ENCODE data around the gene HSD17B13.
"Not testable (repeated sequence)": the region's sequence is repeated elsewhere in the genome, so short reads cannot be mapped to it uniquely, and the experiment has no call there.

HSD17B13 gene

GRCh38 chr4:87345139-87345538 is 22.5 kb upstream of the HSD17B13 start:
- no peaks in the 10 kb centered on the region for H3K4me1 ChIP-seq (ENCODE audit: control insufficient read depth, insufficient read depth, low read length)
- no peaks in the 10 kb centered on the region for H3K27me3 ChIP-seq (ENCODE audit: control insufficient read depth in 1 of 2, insufficient read depth in 2 of 2, low read length in 2 of 2)
- no peaks in the 10 kb centered on the region for H3K9me3 ChIP-seq (ENCODE audit: control insufficient read depth in 2 of 2, low read length in 2 of 2)
- peaks cover 2 to 8% of the 10 kb centered on the region in 2 donors for H3K36me3 ChIP-seq (ENCODE audit: control insufficient read depth in 2 of 2, insufficient read depth in 2 of 2, low read length in 2 of 2)
- H3K9ac ChIP-seq (ENCODE audit: low read length in 2 of 2) = no peak overlapping the region
- no peak overlapping the region for H3K27ac ChIP-seq (ENCODE audit: low read length)
- H3K4me3 ChIP-seq (ENCODE audit: low read length in 2 of 2) = no peak overlapping the region

- H3K36me3 ChIP-seq (ENCODE audit: control insufficient read depth in 2 of 2, insufficient read depth in 2 of 2, low read length in 2 of 2) = peaks cover 6 to 15% of the 10 kb centered on the region in 2 donors
- no peaks in the 10 kb centered on the region for H3K27me3 ChIP-seq (ENCODE audit: control insufficient read depth in 1 of 2, insufficient read depth in 2 of 2, low read length in 2 of 2)
- no peak overlapping the region for H3K27ac ChIP-seq (ENCODE audit: low read length)
- no peak overlapping the region for H3K4me3 ChIP-seq (ENCODE audit: low read length in 2 of 2)
- H3K4me1 ChIP-seq (ENCODE audit: control insufficient read depth, insufficient read depth, low read length) = no peaks in the 10 kb centered on the region
- no peaks in the 10 kb centered on the region for H3K9me3 ChIP-seq (ENCODE audit: control insufficient read depth in 2 of 2, low read length in 2 of 2)
- no peak overlapping the region for H3K9ac ChIP-seq (ENCODE audit: low read length in 2 of 2)
Observed at GRCh38 chr4:87342872-87343271, 20.2 kb upstream of the HSD17B13 start.

DNA sequence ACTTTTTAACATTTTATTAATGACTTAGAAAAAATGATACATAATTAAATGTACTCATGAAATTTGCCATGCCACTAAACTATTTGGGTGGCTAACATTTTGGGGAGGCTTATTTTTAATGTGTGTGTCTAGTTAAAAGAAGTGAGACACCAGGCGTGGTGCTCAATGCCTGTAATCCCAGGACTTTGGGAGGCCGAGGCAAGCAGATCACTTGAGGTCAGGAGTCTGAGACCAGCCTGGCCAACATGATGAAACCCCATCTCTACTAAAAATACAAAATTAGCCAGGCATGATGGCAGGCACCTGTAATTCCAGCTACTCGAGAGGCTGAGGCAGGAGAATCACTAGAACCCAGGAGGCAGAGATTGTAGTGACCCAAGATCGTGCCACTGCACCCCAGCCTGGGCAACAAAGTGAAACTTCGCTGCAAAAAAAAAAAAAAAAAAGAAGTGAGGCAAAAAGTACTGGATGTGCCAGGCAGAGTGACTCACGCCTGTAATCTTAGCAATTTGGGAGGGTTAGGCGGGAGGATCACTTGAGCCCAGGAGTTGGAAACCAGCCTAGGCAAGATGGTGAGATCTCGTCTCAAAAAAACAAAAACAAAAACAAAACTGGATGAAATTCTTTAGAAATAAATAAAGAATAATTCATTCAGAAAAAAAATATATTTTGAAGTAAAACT is 19.4 kb upstream of the HSD17B13 start:
- not testable (repeated sequence) for H3K9ac ChIP-seq (ENCODE audit: low read length in 2 of 2); H3K27ac ChIP-seq (ENCODE audit: low read length); H3K4me3 ChIP-seq (ENCODE audit: low read length in 2 of 2); H3K4me1 ChIP-seq (ENCODE audit: control insufficient read depth, insufficient read depth, low read length); H3K9me3 ChIP-seq (ENCODE audit: control insufficient read depth in 2 of 2, low read length in 2 of 2); H3K27me3 ChIP-seq (ENCODE audit: control insufficient read depth in 1 of 2, insufficient read depth in 2 of 2, low read length in 2 of 2)
- peaks cover 6 to 15% of the 10 kb centered on the region in 2 donors for H3K36me3 ChIP-seq (ENCODE audit: control insufficient read depth in 2 of 2, insufficient read depth in 2 of 2, low read length in 2 of 2)

GRCh38 chr4:87339440-87339839 is 16.8 kb upstream of the HSD17B13 start:
- peaks cover 6 to 13% of the 10 kb centered on the region in 2 donors for H3K36me3 ChIP-seq (ENCODE audit: control insufficient read depth in 2 of 2, insufficient read depth in 2 of 2, low read length in 2 of 2)
- no peaks in the 10 kb centered on the region for H3K9me3 ChIP-seq (ENCODE audit: control insufficient read depth in 2 of 2, low read length in 2 of 2)
- H3K27me3 ChIP-seq (ENCODE audit: control insufficient read depth in 1 of 2, insufficient read depth in 2 of 2, low read length in 2 of 2) = no peaks in the 10 kb centered on the region
- no peaks in the 10 kb centered on the region for H3K4me1 ChIP-seq (ENCODE audit: control insufficient read depth, insufficient read depth, low read length)
- H3K27ac ChIP-seq (ENCODE audit: low read length) = no peak overlapping the region
- no peak overlapping the region for H3K9ac ChIP-seq (ENCODE audit: low read length in 2 of 2)
- H3K4me3 ChIP-seq (ENCODE audit: low read length in 2 of 2) = no peak overlapping the region

DNA sequence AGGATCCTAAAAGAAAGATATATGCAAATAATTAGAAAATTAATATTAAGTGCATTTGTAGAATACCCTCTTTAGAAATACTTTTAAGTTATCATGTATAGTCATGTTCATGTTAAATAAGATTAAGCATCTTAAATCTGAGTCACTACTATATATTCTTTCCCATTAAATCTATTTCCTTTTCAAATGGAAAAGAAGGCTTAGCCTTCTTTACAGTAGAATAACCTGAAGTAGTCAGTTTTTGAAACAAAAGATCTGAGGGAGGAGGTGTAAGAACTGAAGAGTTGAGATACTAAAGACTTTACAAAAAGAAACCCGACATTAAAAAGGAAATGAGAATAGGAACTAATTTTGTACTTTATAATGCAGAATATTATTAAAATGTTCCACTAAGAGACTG is 14.7 kb upstream of the HSD17B13 start:
- no peaks in the 10 kb centered on the region for H3K27me3 ChIP-seq (ENCODE audit: control insufficient read depth in 1 of 2, insufficient read depth in 2 of 2, low read length in 2 of 2)
- no peak overlapping the region for H3K27ac ChIP-seq (ENCODE audit: low read length)
- H3K36me3 ChIP-seq (ENCODE audit: control insufficient read depth in 2 of 2, insufficient read depth in 2 of 2, low read length in 2 of 2) = peaks cover 9 to 13% of the 10 kb centered on the region in 2 donors

GRCh38 chr4:87333267-87333666 is 10.6 kb upstream of the HSD17B13 start:
- Histone ChIP-seq H3K27me3 (ENCODE audit: control insufficient read depth in 1 of 2, insufficient read depth in 2 of 2, low read length in 2 of 2) (no peaks in the 10 kb centered on the region), H3K9ac (ENCODE audit: low read length in 2 of 2) (no peak overlapping the region), H3K4me3 (ENCODE audit: low read length in 2 of 2) (no peak overlapping the region), H3K9me3 (ENCODE audit: control insufficient read depth in 2 of 2, low read length in 2 of 2) (peaks cover 2 to 3% of the 10 kb centered on the region in 2 donors), H3K27ac (ENCODE audit: low read length) (no peak overlapping the region), H3K36me3 (ENCODE audit: control insufficient read depth in 2 of 2, insufficient read depth in 2 of 2, low read length in 2 of 2) (peaks cover 2 to 3% of the 10 kb centered on the region in 2 donors), H3K4me1 (ENCODE audit: control insufficient read depth, insufficient read depth, low read length) (no peaks in the 10 kb centered on the region)

More for the DNA sequence above, 14.7 kb upstream of the HSD17B13 start:
- no peak overlapping the region for H3K4me3 ChIP-seq (ENCODE audit: low read length in 2 of 2)
- no peak overlapping the region for H3K9ac ChIP-seq (ENCODE audit: low read length in 2 of 2)
- no peaks in the 10 kb centered on the region for H3K4me1 ChIP-seq (ENCODE audit: control insufficient read depth, insufficient read depth, low read length)
- peaks cover 2 to 3% of the 10 kb centered on the region in 2 donors for H3K9me3 ChIP-seq (ENCODE audit: control insufficient read depth in 2 of 2, low read length in 2 of 2)

GRCh38 chr4:87330761-87331160 is 8.1 kb upstream of the HSD17B13 start:
- Histone ChIP-seq H3K36me3 (ENCODE audit: control insufficient read depth in 2 of 2, insufficient read depth in 2 of 2, low read length in 2 of 2) (peaks cover 2 to 3% of the 10 kb centered on the region in 2 donors), H3K27ac (ENCODE audit: low read length) (no peak overlapping the region), H3K4me3 (ENCODE audit: low read length in 2 of 2) (no peak overlapping the region), H3K4me1 (ENCODE audit: control insufficient read depth, insufficient read depth, low read length) (no peaks in the 10 kb centered on the region), H3K9ac (ENCODE audit: low read length in 2 of 2) (no peak overlapping the region), H3K9me3 (ENCODE audit: control insufficient read depth in 2 of 2, low read length in 2 of 2) (peaks cover 2 to 3% of the 10 kb centered on the region in 2 donors), H3K27me3 (ENCODE audit: control insufficient read depth in 1 of 2, insufficient read depth in 2 of 2, low read length in 2 of 2) (no peaks in the 10 kb centered on the region)

- no peaks in the 10 kb centered on the region for H3K36me3 ChIP-seq (ENCODE audit: control insufficient read depth in 2 of 2, insufficient read depth in 2 of 2, low read length in 2 of 2)
- no peak overlapping the region for H3K27ac ChIP-seq (ENCODE audit: low read length)
- no peak overlapping the region for H3K9ac ChIP-seq (ENCODE audit: low read length in 2 of 2)
- H3K4me1 ChIP-seq (ENCODE audit: control insufficient read depth, insufficient read depth, low read length) = no peaks in the 10 kb centered on the region
- no peak overlapping the region for H3K4me3 ChIP-seq (ENCODE audit: low read length in 2 of 2)
- no peaks in the 10 kb centered on the region for H3K27me3 ChIP-seq (ENCODE audit: control insufficient read depth in 1 of 2, insufficient read depth in 2 of 2, low read length in 2 of 2)
- no peaks in the 10 kb centered on the region for H3K9me3 ChIP-seq (ENCODE audit: control insufficient read depth in 2 of 2, low read length in 2 of 2)
Observed at GRCh38 chr4:87327136-87327535, 4.5 kb upstream of the HSD17B13 start.

DNA sequence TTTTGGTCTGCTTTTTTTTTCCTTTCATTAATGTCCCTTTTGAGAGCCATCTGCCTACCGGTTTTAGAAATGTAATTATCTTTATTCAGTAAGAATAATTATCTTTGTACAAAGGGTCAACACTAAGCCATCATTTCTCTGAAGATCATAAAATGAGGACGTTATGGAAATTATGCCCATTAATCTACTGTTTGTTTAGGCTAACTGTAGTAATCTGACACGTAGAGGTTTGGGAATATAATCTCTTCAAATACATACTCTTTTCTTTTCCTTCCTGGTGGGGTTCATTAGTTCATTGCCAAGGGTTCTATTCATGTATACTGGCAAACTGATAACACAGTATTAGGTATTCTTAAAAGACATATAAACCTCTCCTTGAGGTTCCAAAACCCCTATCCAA is 3.8 kb upstream of the HSD17B13 start:
- H3K27ac ChIP-seq (ENCODE audit: low read length) = no peak overlapping the region
- H3K9me3 ChIP-seq (ENCODE audit: control insufficient read depth in 2 of 2, low read length in 2 of 2) = no peaks in the 10 kb centered on the region
- no peak overlapping the region for H3K4me3 ChIP-seq (ENCODE audit: low read length in 2 of 2)
- H3K36me3 ChIP-seq (ENCODE audit: control insufficient read depth in 2 of 2, insufficient read depth in 2 of 2, low read length in 2 of 2) = no peaks in the 10 kb centered on the region
- no peaks in the 10 kb centered on the region for H3K4me1 ChIP-seq (ENCODE audit: control insufficient read depth, insufficient read depth, low read length)
- H3K9ac ChIP-seq (ENCODE audit: low read length in 2 of 2) = no peak overlapping the region
- no peaks in the 10 kb centered on the region for H3K27me3 ChIP-seq (ENCODE audit: control insufficient read depth in 1 of 2, insufficient read depth in 2 of 2, low read length in 2 of 2)

GRCh38 chr4:87321888-87322287 is 794 bp downstream of the HSD17B13 start:
- no peaks in the 10 kb centered on the region for H3K9me3 ChIP-seq (ENCODE audit: control insufficient read depth in 2 of 2, low read length in 2 of 2)
- H3K4me3 ChIP-seq (ENCODE audit: low read length in 2 of 2) = no peak overlapping the region
- H3K36me3 ChIP-seq (ENCODE audit: control insufficient read depth in 2 of 2, insufficient read depth in 2 of 2, low read length in 2 of 2) = no peaks in the 10 kb centered on the region
- no peak overlapping the region for H3K27ac ChIP-seq (ENCODE audit: low read length)
- no peak overlapping the region for H3K9ac ChIP-seq (ENCODE audit: low read length in 2 of 2)
- H3K4me1 ChIP-seq (ENCODE audit: control insufficient read depth, insufficient read depth, low read length) = no peaks in the 10 kb centered on the region
- H3K27me3 ChIP-seq (ENCODE audit: control insufficient read depth in 1 of 2, insufficient read depth in 2 of 2, low read length in 2 of 2) = no peaks in the 10 kb centered on the region

GRCh38 chr4:87317527-87317926 is 5.2 kb downstream of the HSD17B13 start:
- H3K4me1 ChIP-seq (ENCODE audit: control insufficient read depth, insufficient read depth, low read length) = no peaks in the 10 kb centered on the region

More at GRCh38 chr4:87317527-87317926, 5.2 kb downstream of the HSD17B13 start:
- H3K27ac ChIP-seq (ENCODE audit: low read length) = no peak overlapping the region
- no peaks in the 10 kb centered on the region for H3K27me3 ChIP-seq (ENCODE audit: control insufficient read depth in 1 of 2, insufficient read depth in 2 of 2, low read length in 2 of 2)
- no peak overlapping the region for H3K4me3 ChIP-seq (ENCODE audit: low read length in 2 of 2)
- H3K36me3 ChIP-seq (ENCODE audit: control insufficient read depth in 2 of 2, insufficient read depth in 2 of 2, low read length in 2 of 2) = no peaks in the 10 kb centered on the region
- no peak overlapping the region for H3K9ac ChIP-seq (ENCODE audit: low read length in 2 of 2)
- H3K9me3 ChIP-seq (ENCODE audit: control insufficient read depth in 2 of 2, low read length in 2 of 2) = no peaks in the 10 kb centered on the region
